Ascending aorta (tissue), 2 donors: ENCODE results near the gene RBM44. TPM values are rescaled to one million over a fixed set of nuclear protein-coding genes. Genes with fewer than 3 reads are reported as not detected.

Experiments used
- DNase-seq, 2 donors: peaks; one replicate each; pipeline ENCODE4 v3.0.0-alpha.2; 2019; ENCODE audit warnings: low spot score in 2 of 2
- H3K27ac ChIP-seq, 2 donors: fragments of 200-600 bp; sonication (generic); one replicate each; pipeline ENCODE4 v1.5.1; 2016 to 2017; ENCODE audit warnings: mild to moderate bottlenecking in 1 of 2
- H3K27me3 ChIP-seq: fragments of 200-600 bp; sonication (generic); one replicate; pipeline ENCODE4 v1.5.1; 2017
- H3K36me3 ChIP-seq, 2 donors: fragments of 200-600 bp; sonication (generic); one replicate each; pipeline ENCODE4 v1.5.1; 2016
- H3K4me1 ChIP-seq, 2 donors: fragments of 200-600 bp; sonication (generic); one replicate each; pipeline ENCODE4 v1.5.1; 2016 to 2017; ENCODE audit warnings: mild to moderate bottlenecking in 1 of 2
- H3K4me3 ChIP-seq, 2 donors: fragments of 200-600 bp; sonication (generic); one replicate each; pipeline ENCODE4 v1.5.1; 2016 to 2017; ENCODE audit warnings: mild to moderate bottlenecking in 1 of 2
- H3K9me3 ChIP-seq, 2 donors: fragments of 200-600 bp; sonication (generic); one replicate each; pipeline ENCODE4 v1.5.1; 2016
- CTCF ChIP-seq, 3 experiments: fragments of 200-600 bp in 2 of 3; fragments of 450-650 bp in 1 of 3; sonication (generic) in 2 of 3; IDR thresholded peaks; one replicate each; pipeline ENCODE4 v1.5.1; 2016 to 2019; ENCODE audit warnings: antibody characterized with exemption in 3 of 3, mild to moderate bottlenecking in 1 of 3, moderate library complexity in 1 of 3
- intact Hi-C: fragments of 100-400 bp; cut with DNase I; formaldehyde crosslinking; loops from one replicate; pipeline ENCODE4 v1.15.1; 2023
- total RNA-seq: library from RNA; depleted of rRNA; stranded (reverse); fragments of >200 nt; gene quantifications from one replicate; pipeline ENCODE4 v1.1.0, GENCODE V29; 2016

The RBM44 gene
- total RNA-seq, 1 donor from 2014 or later, result 8.5 TPM

GRCh38 chr2:237859533-237860272 lies 61.1 kb downstream of the RBM44 start, which contains the start of gene RAMP1:
RAMP1 (plus strand) TSS chr2:237859623; CDS start chr2:237859676, 53 bp downstream.
- no peak for DNase-seq
- intact Hi-C loops, result loop anchor here (1.0 to 10.0 kb wide), 6 partner anchors 46 to 403 kb away; partner anchors contain the start of gene HES6

GRCh38 chr2:237860273-237860935 lies 61.8 kb downstream of the RBM44 start:
- Histone ChIP-seq H3K4me3 (peak overlapping the region; percentile 81 to 87), H3K27me3 (no peaks in the 10 kb centered on the region), H3K36me3 (no peaks in the 10 kb centered on the region), H3K27ac (peak overlapping the region; percentile 97 to 98), H3K4me1 (peaks cover 8 to 44% of the 10 kb centered on the region in 2 donors), H3K9me3 (no peaks in the 10 kb centered on the region)
- intact Hi-C loops, result loop anchor here (1.0 kb wide), 1 partner anchor 45 kb away; no protein-coding TSS in a partner anchor
- TF ChIP-seq CTCF (IDR thresholded peaks at IDR 0.05), result no peak
- no peak for DNase-seq

More at GRCh38 chr2:237859533-237860272, 61.1 kb downstream of the RBM44 start, which contains the start of gene RAMP1:
- Histone ChIP-seq H3K36me3 (no peaks in the 10 kb centered on the region), H3K27me3 (no peaks in the 10 kb centered on the region), H3K9me3 (no peaks in the 10 kb centered on the region), H3K4me3 (peak within 1 kb of the TSS; percentile 81 to 87), H3K27ac (peak within 1 kb of the TSS; percentile 97 to 98), H3K4me1 (peaks cover 4 to 39% of the 10 kb centered on the region in 2 donors)
- no peak for TF ChIP-seq CTCF (IDR thresholded peaks at IDR 0.05)

GRCh38 chr2:237861875-237862527 lies 63.4 kb downstream of the RBM44 start:
- Histone ChIP-seq H3K9me3 (no peaks in the 10 kb centered on the region), H3K4me3 (peak overlapping the region; percentile 81 to 87), H3K27me3 (no peaks in the 10 kb centered on the region), H3K4me1 (peaks cover 10 to 59% of the 10 kb centered on the region in 2 donors), H3K36me3 (no peaks in the 10 kb centered on the region), H3K27ac (peak overlapping the region; percentile 97 to 98)
- TF ChIP-seq CTCF (IDR thresholded peaks at IDR 0.05), result no peak
- intact Hi-C loops, result no loop called here
- DNase-seq, result peak in 1 of 2 donors; percentile 57

- intact Hi-C loops, result no loop called here
- H3K27me3 ChIP-seq, result no peaks in the 10 kb centered on the region
- peak overlapping the region; percentile 97 to 98 for H3K27ac ChIP-seq
- no peaks in the 10 kb centered on the region for H3K36me3 ChIP-seq
- H3K9me3 ChIP-seq, result no peaks in the 10 kb centered on the region
- no peak for TF ChIP-seq CTCF (IDR thresholded peaks at IDR 0.05)
- peak overlapping the region; percentile 14 for H3K4me3 ChIP-seq
- H3K4me1 ChIP-seq, result peaks cover 10 to 60% of the 10 kb centered on the region in 2 donors
- peak in 1 of 2 donors; percentile 59 for DNase-seq
These were observed 63.9 kb downstream of the RBM44 start for GRCh38 chr2:237862528-237862895.

- no peak for TF ChIP-seq CTCF (IDR thresholded peaks at IDR 0.05)
- H3K4me1 ChIP-seq, result peaks cover 10 to 61% of the 10 kb centered on the region in 2 donors
- no peaks in the 10 kb centered on the region for H3K27me3 ChIP-seq
- H3K9me3 ChIP-seq, result no peaks in the 10 kb centered on the region
- H3K4me3 ChIP-seq, result peak overlapping the region; percentile 14
- H3K27ac ChIP-seq, result peak overlapping the region; percentile 97 to 98
- peak in 1 of 2 donors; percentile 60 for DNase-seq
- H3K36me3 ChIP-seq, result no peaks in the 10 kb centered on the region
- intact Hi-C loops, result no loop called here
These were observed 64.5 kb downstream of the RBM44 start for GRCh38 chr2:237863102-237863511.
